H1 (cell line): ENCODE results near the gene PDE8B. TPM values are rescaled to one million over a fixed set of nuclear protein-coding genes. Genes with fewer than 3 reads are reported as not detected.

ENCODE experiments used
- EP300 ChIP-seq, 2 experiments: IDR thresholded peaks; 1 replicate in 1 of 2; 2 replicates in 1 of 2; pipeline ENCODE4 v1.6.1; 2011 to 2012; ENCODE audit warnings: low read depth in 2 of 2, low read length in 2 of 2, mild to moderate bottlenecking in 2 of 2, borderline replicate concordance in 1 of 2, inconsistent platforms in 1 of 2, moderate library complexity in 1 of 2
- RBBP5 ChIP-seq: IDR thresholded peaks from 2 replicates; pipeline ENCODE4 v1.7.1; 2012; ENCODE audit warnings: low read depth, mild to moderate bottlenecking, inconsistent platforms, low read length, moderate library complexity, borderline replicate concordance
- SAP30 ChIP-seq: fragments of 300-600 bp; sonication (generic); IDR thresholded peaks from 2 replicates; pipeline ENCODE4 v1.7.1; 2012; ENCODE audit warnings: low read length, moderate library complexity, mild to moderate bottlenecking, inconsistent platforms; ENCODE audit not compliant: insufficient read depth, insufficient replicate concordance
- SIRT6 ChIP-seq: IDR thresholded peaks from one replicate; pipeline ENCODE4 v1.7.1; 2012; ENCODE audit warnings: low read length, inconsistent platforms
- TEAD4 ChIP-seq: IDR thresholded peaks from 2 replicates; pipeline ENCODE4 v1.6.1; 2012; ENCODE audit warnings: low read depth, low read length, inconsistent platforms, mixed read lengths
- polyA plus RNA-seq, 7 experiments: library from polyadenylated mRNA; depleted of rRNA in 3 of 7; stranded (reverse) in 5 of 7; unstranded in 2 of 7; fragments of >200 nt in 5 of 7; fragments of 200-250 nt in 2 of 7; gene quantifications; 1 replicate in 5 of 7; 2 replicates in 1 of 7; 4 replicates in 1 of 7; pipeline versions ENCODE4 v1.2.1 to v1.2.3, GENCODE V29; 2011 to 2013; ENCODE audit warnings: missing spikeins in 2 of 7, mixed read lengths in 2 of 7
- total RNA-seq: library from RNA; stranded (reverse); fragmentation: NEBNext Ultra II Directional; extraction: Animal tissue kit (Norgen Biotek cat#: 25700); gene quantifications from 2 replicates; pipeline ENCODE4 v1.2.1, GENCODE V29; 2021
- TF ChIP-seq, protein P1 (sequence below): fragments of 300-600 bp; sonication (generic); IDR thresholded peaks from 2 replicates; pipeline ENCODE4 v1.7.1; 2012; ENCODE audit warnings: low read length, moderate library complexity, mild to moderate bottlenecking, inconsistent platforms; ENCODE audit not compliant: insufficient replicate concordance
- TF ChIP-seq, protein P2 (sequence below): IDR thresholded peaks from 2 replicates; pipeline ENCODE4 v1.6.1; 2012; ENCODE audit warnings: inconsistent platforms

The PDE8B gene
- total and polyA plus RNA-seq, 2 of the 8 experiments (the other 6 are each of a cell fraction or from before 2014, with no cell fraction given) = 0.32 to 1.1 TPM

DNA sequence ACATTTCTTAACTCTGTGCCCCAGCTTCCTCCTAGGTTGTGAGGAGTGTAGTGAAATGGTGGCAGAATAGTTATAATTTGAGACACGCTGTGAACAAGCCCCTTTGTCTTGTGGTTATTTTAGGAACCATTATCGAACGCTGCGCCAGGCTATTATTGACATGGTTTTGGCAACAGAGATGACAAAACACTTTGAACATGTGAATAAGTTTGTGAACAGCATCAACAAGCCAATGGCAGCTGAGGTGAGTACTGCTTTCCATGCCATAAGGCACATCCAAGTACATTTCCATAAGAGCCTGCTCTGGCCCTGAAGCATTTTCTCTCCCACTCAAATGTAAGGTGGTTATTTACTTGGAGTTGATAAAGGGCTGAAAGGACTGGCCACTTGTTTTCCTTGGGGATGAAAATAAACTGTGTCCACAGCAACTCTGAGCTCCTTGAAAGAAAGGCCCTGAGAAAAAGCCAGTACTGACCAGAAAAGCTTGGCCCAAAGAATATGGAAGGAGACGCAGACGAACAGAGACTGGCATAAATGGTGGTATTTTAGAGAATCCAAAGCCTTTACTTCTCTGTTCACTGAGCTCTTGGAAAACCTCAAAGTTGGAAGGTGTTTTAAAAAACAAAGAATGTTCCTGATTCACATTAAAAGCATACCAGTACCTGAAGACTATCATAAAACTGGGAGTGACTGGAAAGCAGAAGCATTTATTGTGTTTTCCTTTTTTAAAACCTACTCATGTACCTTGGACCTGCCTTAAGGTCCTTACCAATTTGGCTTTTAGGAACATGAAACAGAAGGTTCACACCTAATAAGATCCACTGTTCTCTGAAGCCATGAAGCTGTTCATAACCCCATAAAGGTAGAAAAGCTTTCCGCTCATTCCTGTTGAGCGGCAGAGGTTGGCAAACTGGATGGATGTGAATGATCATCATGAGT lies 209.4 kb downstream of the PDE8B start (continued):
- TF ChIP-seq, protein P1, sequence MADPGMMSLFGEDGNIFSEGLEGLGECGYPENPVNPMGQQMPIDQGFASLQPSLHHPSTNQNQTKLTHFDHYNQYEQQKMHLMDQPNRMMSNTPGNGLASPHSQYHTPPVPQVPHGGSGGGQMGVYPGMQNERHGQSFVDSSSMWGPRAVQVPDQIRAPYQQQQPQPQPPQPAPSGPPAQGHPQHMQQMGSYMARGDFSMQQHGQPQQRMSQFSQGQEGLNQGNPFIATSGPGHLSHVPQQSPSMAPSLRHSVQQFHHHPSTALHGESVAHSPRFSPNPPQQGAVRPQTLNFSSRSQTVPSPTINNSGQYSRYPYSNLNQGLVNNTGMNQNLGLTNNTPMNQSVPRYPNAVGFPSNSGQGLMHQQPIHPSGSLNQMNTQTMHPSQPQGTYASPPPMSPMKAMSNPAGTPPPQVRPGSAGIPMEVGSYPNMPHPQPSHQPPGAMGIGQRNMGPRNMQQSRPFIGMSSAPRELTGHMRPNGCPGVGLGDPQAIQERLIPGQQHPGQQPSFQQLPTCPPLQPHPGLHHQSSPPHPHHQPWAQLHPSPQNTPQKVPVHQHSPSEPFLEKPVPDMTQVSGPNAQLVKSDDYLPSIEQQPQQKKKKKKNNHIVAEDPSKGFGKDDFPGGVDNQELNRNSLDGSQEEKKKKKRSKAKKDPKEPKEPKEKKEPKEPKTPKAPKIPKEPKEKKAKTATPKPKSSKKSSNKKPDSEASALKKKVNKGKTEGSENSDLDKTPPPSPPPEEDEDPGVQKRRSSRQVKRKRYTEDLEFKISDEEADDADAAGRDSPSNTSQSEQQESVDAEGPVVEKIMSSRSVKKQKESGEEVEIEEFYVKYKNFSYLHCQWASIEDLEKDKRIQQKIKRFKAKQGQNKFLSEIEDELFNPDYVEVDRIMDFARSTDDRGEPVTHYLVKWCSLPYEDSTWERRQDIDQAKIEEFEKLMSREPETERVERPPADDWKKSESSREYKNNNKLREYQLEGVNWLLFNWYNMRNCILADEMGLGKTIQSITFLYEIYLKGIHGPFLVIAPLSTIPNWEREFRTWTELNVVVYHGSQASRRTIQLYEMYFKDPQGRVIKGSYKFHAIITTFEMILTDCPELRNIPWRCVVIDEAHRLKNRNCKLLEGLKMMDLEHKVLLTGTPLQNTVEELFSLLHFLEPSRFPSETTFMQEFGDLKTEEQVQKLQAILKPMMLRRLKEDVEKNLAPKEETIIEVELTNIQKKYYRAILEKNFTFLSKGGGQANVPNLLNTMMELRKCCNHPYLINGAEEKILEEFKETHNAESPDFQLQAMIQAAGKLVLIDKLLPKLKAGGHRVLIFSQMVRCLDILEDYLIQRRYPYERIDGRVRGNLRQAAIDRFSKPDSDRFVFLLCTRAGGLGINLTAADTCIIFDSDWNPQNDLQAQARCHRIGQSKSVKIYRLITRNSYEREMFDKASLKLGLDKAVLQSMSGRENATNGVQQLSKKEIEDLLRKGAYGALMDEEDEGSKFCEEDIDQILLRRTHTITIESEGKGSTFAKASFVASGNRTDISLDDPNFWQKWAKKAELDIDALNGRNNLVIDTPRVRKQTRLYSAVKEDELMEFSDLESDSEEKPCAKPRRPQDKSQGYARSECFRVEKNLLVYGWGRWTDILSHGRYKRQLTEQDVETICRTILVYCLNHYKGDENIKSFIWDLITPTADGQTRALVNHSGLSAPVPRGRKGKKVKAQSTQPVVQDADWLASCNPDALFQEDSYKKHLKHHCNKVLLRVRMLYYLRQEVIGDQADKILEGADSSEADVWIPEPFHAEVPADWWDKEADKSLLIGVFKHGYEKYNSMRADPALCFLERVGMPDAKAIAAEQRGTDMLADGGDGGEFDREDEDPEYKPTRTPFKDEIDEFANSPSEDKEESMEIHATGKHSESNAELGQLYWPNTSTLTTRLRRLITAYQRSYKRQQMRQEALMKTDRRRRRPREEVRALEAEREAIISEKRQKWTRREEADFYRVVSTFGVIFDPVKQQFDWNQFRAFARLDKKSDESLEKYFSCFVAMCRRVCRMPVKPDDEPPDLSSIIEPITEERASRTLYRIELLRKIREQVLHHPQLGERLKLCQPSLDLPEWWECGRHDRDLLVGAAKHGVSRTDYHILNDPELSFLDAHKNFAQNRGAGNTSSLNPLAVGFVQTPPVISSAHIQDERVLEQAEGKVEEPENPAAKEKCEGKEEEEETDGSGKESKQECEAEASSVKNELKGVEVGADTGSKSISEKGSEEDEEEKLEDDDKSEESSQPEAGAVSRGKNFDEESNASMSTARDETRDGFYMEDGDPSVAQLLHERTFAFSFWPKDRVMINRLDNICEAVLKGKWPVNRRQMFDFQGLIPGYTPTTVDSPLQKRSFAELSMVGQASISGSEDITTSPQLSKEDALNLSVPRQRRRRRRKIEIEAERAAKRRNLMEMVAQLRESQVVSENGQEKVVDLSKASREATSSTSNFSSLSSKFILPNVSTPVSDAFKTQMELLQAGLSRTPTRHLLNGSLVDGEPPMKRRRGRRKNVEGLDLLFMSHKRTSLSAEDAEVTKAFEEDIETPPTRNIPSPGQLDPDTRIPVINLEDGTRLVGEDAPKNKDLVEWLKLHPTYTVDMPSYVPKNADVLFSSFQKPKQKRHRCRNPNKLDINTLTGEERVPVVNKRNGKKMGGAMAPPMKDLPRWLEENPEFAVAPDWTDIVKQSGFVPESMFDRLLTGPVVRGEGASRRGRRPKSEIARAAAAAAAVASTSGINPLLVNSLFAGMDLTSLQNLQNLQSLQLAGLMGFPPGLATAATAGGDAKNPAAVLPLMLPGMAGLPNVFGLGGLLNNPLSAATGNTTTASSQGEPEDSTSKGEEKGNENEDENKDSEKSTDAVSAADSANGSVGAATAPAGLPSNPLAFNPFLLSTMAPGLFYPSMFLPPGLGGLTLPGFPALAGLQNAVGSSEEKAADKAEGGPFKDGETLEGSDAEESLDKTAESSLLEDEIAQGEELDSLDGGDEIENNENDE = no peak
- TF ChIP-seq RBBP5 = no peak
- TF ChIP-seq SIRT6 = no peak
- no peak for TF ChIP-seq SAP30
- no peak for TF ChIP-seq EP300 (IDR thresholded peaks at IDR 0.05; ENCODE audit: borderline replicate concordance in 1 of 2, low read depth in 2 of 2, low read length in 2 of 2)
- TF ChIP-seq, protein P2, sequence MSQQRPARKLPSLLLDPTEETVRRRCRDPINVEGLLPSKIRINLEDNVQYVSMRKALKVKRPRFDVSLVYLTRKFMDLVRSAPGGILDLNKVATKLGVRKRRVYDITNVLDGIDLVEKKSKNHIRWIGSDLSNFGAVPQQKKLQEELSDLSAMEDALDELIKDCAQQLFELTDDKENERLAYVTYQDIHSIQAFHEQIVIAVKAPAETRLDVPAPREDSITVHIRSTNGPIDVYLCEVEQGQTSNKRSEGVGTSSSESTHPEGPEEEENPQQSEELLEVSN = no peak
- no peak for TF ChIP-seq TEAD4
